ENCODE data around the gene P2RY2. TPM values are rescaled to one million over a fixed set of nuclear protein-coding genes. Genes with fewer than 3 reads are reported as not detected.

Gene P2RY2
- total and polyA plus RNA-seq, 9 of the 15 experiments (the other 6 are each of a cell fraction or from before 2014, with no cell fraction given) = not detected

GRCh38 chr11:73242251-73243092 lies 24.4 kb downstream of the P2RY2 start (continued):
- TF ChIP-seq HNRNPK (IDR thresholded peaks at IDR 0.05; ENCODE audit: low read depth, low read length, poor library complexity, severe bottlenecking) (no peak), SAP30 (IDR thresholded peaks at IDR 0.05; ENCODE audit: borderline replicate concordance, insufficient read depth, low read depth, low read length, poor library complexity, severe bottlenecking) (no peak), ZNF384 (IDR thresholded peaks at IDR 0.05; ENCODE audit: low read depth, low read length) (no peak), ATF4 (CRISPR knock-in tag; IDR thresholded peaks at IDR 0.05) (no peak), NFYB (IDR thresholded peaks at IDR 0.05; ENCODE audit: extremely low read depth, insufficient read length) (no peak), POLR3G (IDR thresholded peaks at IDR 0.05; ENCODE audit: extremely low read depth, insufficient read length, insufficient replicate concordance) (no peak), ZNF76 (CRISPR knock-in tag; IDR thresholded peaks at IDR 0.05; ENCODE audit: borderline replicate concordance) (no peak), DPF2 (IDR thresholded peaks at IDR 0.05) (no peak), TFE3 (CRISPR knock-in tag; IDR thresholded peaks at IDR 0.05) (no peak), FOXK2 (conservative IDR thresholded peaks at IDR 0.05 in 1 of 2, IDR thresholded peaks at IDR 0.05 in 1 of 2; ENCODE audit: low read depth in 2 of 2) (peak in 1 of 2 experiments; percentile 67; a peak in 2 of 4 replicates), ILK (tag; IDR thresholded peaks at IDR 0.05; ENCODE audit: borderline replicate concordance, low read depth) (no peak)
- TF ChIP-seq, protein P1, sequence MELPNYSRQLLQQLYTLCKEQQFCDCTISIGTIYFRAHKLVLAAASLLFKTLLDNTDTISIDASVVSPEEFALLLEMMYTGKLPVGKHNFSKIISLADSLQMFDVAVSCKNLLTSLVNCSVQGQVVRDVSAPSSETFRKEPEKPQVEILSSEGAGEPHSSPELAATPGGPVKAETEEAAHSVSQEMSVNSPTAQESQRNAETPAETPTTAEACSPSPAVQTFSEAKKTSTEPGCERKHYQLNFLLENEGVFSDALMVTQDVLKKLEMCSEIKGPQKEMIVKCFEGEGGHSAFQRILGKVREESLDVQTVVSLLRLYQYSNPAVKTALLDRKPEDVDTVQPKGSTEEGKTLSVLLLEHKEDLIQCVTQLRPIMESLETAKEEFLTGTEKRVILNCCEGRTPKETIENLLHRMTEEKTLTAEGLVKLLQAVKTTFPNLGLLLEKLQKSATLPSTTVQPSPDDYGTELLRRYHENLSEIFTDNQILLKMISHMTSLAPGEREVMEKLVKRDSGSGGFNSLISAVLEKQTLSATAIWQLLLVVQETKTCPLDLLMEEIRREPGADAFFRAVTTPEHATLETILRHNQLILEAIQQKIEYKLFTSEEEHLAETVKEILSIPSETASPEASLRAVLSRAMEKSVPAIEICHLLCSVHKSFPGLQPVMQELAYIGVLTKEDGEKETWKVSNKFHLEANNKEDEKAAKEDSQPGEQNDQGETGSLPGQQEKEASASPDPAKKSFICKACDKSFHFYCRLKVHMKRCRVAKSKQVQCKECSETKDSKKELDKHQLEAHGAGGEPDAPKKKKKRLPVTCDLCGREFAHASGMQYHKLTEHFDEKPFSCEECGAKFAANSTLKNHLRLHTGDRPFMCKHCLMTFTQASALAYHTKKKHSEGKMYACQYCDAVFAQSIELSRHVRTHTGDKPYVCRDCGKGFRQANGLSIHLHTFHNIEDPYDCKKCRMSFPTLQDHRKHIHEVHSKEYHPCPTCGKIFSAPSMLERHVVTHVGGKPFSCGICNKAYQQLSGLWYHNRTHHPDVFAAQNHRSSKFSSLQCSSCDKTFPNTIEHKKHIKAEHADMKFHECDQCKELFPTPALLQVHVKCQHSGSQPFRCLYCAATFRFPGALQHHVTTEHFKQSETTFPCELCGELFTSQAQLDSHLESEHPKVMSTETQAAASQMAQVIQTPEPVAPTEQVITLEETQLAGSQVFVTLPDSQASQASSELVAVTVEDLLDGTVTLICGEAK (IDR thresholded peaks at IDR 0.05) = peak; percentile 76
- TF ChIP-seq, protein P1 (CRISPR knock-in tag; IDR thresholded peaks at IDR 0.05) = no peak
- TF ChIP-seq, protein P2, sequence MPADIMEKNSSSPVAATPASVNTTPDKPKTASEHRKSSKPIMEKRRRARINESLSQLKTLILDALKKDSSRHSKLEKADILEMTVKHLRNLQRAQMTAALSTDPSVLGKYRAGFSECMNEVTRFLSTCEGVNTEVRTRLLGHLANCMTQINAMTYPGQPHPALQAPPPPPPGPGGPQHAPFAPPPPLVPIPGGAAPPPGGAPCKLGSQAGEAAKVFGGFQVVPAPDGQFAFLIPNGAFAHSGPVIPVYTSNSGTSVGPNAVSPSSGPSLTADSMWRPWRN (IDR thresholded peaks at IDR 0.05; ENCODE audit: low read depth) = no peak

All from K562 (cell line).